Head of caudate nucleus (tissue), 42 donors: ENCODE measurements around the gene AMOTL1.
A peak's percentile ranks its signal among the peaks of the same experiment; 100 is the strongest.

Experiments used
- DNase-seq, 42 donors: peaks; one replicate each; pipeline versions ENCODE4 v3.0.0 to v3.0.0-alpha.2; 2020 to 2021; ENCODE audit warnings: mixed read lengths in 7 of 42
- intact Hi-C: fragments of 100-400 bp; cut with DNase I; formaldehyde crosslinking; loops from one replicate; pipeline ENCODE4 v1.15.0; 2022

The AMOTL1 gene

DNA sequence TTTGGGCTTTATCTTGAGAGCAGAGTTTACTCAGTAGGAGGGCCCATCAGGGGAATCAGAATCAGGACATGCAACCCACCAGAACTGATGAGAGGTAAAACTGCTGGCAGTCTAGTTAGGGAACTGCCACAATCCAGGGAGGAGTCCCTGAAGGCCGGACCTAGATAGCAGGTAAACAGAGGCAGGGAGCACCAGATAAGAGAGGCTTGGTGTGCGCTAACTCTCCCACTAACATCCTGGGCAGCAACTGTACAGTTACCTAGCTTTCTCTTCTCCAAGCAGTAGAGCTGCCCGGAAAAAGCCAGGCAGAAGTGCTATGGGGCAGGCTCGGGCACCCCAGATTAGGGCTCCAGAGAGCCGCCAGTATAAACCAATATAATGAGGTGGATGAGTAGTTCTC is 865 bp upstream of the AMOTL1 start:
- no peak for DNase-seq
- intact Hi-C loops = no loop called here

DNA sequence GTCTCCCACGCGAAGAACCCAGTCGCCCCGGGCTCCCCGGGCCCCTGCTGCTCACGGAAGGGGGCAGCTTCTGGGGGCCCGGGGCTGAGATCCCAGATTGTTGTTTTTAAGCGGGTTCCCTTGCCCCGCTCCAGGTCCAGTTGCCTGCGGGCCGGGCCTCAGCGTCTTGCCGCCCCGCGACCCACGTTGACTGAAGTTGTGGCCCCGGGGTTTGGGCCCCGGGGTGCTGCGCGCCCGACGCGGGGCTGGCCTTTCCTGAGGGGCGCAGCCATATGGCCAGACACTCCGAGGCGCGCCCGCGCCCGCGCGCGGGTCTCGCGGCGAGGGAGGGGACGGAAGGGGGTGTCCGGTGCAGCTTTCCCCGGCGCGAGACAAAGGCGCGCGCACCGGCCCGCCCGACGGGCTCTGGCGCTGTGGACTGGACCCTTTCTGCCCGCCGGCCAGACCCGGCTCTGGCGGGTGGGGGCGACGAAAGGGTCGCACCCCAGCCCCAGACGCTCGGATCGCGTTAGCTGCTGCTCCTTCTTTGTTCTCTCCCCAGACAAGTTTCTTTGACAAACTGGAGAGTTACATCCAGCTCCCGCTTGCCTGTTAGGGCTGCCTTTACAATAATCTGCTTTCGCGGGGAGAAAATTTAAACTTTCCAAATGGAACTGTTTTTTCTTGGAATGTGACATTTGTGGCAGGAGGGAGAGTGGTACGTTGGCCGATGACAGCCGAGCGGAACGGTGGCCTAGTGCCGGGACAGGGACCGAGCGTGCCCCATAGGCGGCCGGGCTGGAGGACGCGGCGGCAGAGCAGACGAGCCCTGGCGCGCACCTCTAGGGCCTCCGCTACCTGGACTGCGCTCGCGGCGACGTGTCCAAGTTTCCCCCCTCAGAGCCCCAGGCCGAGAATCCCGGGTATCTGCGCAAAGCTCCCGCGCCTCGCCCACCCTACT is 716 bp downstream of the AMOTL1 start:
- DNase-seq = peak in 27 of 42 donors; percentile 2 to 54 (median 28)
- intact Hi-C loops = no loop called here

- intact Hi-C loops = loop anchor here (10.0 kb wide), 1 partner anchor 65 kb away; no protein-coding TSS in a partner anchor
Observed at GRCh38 chr11:94769880-94770279, 1.7 kb downstream of the AMOTL1 start.

DNA sequence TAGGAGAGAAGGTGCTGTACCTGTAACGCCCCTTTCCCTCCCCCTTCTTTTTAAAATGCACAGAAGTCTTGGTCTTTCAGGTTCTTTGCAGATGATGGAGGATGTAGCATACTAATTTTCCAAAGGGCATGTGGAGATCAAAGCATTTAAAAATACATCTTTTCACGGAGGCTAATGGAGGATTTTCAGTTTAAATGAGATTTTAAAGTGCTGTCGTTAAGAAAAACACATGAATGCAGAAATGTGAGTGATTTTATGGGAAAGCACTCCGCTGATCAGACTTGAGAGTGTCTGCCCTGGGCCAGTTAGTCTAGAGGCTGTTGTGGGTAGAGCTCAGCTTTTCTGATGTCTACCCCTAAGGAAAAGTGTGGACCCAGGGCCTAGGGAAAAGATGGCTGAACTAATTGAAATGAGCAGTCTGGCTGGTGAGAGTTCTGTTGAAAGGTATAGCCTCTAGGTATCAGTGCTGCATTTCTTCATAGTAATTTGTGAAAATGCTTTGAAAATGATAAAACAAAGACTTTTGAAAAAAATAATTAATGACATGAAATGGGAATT is 2.5 kb downstream of the AMOTL1 start:
- intact Hi-C loops = loop anchor here (10.0 kb wide), 1 partner anchor 64 kb away; no protein-coding TSS in a partner anchor
- no peak for DNase-seq

More at GRCh38 chr11:94769880-94770279, 1.7 kb downstream of the AMOTL1 start:
- DNase-seq = no peak

DNA sequence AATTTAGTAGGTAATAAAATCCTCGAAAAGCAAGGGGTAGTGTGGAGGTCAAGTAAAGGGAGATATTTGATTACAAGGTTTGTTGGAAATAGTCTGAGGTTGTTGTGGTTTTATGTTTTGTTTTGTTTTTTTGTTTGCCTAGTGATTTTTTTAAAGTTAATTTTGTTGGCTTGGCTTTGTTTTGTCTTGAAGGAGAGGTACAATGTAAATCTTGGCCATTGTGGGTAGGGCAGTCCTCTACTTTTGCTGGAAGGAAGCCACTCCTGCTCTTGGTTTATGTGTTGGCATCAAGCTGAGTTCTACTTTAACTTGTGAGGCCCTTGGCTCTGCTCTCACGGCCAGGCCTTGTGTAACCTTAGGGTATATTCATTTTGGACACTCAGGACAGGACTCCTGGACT is 3.2 kb downstream of the AMOTL1 start:
- intact Hi-C loops = loop anchor here (10.0 kb wide), 1 partner anchor 63 kb away; no protein-coding TSS in a partner anchor
- DNase-seq = no peak

DNA sequence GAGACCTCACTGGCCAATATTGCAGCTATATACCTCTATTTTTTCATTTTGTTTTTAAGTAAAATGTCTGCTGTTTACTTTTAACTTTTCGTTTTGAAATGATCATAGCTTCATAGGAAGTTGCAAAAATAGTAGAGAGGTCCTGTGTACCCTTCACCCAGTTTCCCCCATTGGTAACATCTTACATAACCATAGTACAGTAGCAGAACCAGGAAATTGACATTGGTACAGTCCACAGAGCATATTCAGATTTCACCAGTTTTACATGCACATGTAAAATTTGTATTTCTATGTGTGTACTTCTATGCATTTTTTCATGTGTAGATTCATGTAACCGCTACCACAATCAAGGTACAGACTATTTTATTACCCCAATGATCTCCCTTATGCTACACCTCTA is 3.8 kb downstream of the AMOTL1 start:
- intact Hi-C loops = loop anchor here (10.0 kb wide), 1 partner anchor 63 kb away; no protein-coding TSS in a partner anchor

GRCh38 chr11:94773842-94774241 is 5.7 kb downstream of the AMOTL1 start:
- DNase-seq = no peak
- intact Hi-C loops = loop anchor here (10.0 kb wide), 1 partner anchor 61 kb away; no protein-coding TSS in a partner anchor

More for the DNA sequence above, 3.8 kb downstream of the AMOTL1 start:
- no peak for DNase-seq

DNA sequence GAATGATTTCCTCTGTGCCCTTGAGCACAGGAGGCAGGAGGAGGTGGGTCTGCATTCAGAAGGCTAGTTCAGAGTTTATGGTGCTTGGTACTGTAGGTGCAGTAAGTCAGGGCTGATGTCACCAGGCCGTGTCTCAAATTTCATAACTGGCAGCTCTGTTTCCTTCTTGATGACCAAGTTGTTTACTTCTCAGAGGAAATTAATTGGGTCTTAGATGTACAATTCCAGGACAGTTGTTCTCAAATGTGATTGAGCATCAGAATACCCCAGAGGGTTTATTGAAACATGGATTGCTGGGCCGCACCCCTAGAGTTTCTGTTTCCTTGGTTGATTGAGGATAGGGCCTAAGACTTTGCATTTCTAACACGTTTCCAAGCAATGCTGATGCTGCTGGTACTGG is 6.2 kb downstream of the AMOTL1 start:
- DNase-seq = no peak
- intact Hi-C loops = loop anchor here (10.0 kb wide), 1 partner anchor 60 kb away; no protein-coding TSS in a partner anchor

DNA sequence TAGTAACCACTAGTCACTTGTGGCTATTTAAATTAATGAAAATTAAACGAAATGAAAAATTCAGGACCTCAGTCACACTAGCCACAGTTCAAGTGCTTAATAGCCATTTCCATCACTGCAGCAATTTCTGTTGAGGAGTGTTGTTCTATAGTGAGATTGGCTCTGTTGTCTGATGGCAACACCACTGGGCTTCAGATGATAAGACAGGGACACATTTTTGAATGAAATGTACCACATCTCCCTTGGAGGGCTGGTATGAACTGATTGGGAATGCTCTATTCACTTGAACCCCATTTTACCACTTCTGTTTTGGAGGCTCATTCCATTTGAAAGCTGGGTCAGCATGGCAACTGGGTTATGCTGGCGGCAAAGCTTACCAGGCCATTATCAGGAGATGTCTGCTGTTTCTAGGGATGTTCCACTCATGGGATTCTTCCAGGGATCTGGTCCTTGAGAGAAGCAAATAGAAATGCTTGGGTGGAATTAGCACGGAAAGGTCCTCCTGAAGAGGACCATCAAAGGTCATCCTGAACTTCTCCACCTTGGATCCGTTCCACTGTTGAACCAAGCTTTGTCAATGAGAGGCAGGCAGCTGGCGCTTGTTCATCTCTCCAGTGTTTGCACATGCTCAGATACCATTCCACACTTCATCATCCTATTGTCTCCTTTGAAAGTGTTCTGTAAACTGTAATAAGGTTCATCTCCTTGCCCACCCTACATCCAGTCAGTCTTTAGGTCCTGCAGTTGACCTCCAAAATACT is 7.6 kb downstream of the AMOTL1 start:
- intact Hi-C loops = loop anchor here (10.0 kb wide), 1 partner anchor 59 kb away; no protein-coding TSS in a partner anchor
- DNase-seq = no peak

- intact Hi-C loops = loop anchor here (10.0 kb wide), 1 partner anchor 58 kb away; no protein-coding TSS in a partner anchor
- DNase-seq = no peak
Observed at GRCh38 chr11:94776351-94777321, 8.5 kb downstream of the AMOTL1 start.

DNA sequence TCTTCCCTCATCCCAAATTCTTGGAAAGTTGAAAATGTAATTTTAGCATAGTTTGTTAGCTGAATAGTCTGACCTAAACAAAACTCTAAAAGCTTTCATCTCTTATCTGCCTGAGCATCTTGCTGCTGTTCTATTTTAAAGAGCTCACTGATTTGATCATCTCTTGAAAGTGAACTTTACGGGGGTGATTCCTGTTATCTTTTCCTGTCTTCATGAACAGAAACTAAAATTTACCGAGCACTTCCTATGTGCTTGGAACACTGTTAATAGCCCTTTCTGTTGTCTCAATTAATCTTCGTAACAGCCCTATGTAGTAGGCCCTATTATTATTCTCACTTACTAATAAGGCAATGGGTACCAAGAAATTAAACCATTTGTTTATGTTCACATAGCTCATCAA is 12.3 kb downstream of the AMOTL1 start:
- DNase-seq = no peak
- intact Hi-C loops = loop anchor here (10.0 kb wide), 1 partner anchor 114 kb away; no protein-coding TSS in a partner anchor

GRCh38 chr11:94781837-94782236 is 13.7 kb downstream of the AMOTL1 start:
- DNase-seq = no peak
- intact Hi-C loops = loop anchor here (10.0 kb wide), 1 partner anchor 113 kb away; no protein-coding TSS in a partner anchor

DNA sequence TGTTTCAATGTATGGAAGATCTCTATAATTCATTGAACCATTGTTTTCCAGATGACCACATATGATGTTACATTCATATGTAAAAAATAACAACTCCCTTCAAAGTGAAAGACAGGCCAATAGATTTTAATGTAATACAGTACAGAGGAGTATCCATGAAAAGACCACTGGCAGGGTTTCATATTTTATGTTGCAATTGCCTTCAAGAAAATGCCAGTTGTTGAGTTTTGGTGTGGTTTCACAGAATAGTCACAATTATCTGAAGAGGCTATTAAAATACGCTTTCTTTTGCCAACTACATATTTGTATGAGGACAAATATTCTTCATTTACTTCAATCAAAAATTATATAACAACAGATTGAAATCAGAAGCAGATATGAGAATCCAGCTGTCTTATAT is 14.3 kb downstream of the AMOTL1 start:
- intact Hi-C loops = loop anchor here (10.0 kb wide), 1 partner anchor 112 kb away; no protein-coding TSS in a partner anchor
- DNase-seq = no peak

- intact Hi-C loops = loop anchor here (10.0 kb wide), 1 partner anchor 110 kb away; no protein-coding TSS in a partner anchor
- no peak for DNase-seq
Observed at GRCh38 chr11:94784884-94785283, 16.7 kb downstream of the AMOTL1 start.

- DNase-seq = no peak
- intact Hi-C loops = loop anchor here (10.0 kb wide), 1 partner anchor 109 kb away; no protein-coding TSS in a partner anchor
Observed at GRCh38 chr11:94785509-94785908, 17.4 kb downstream of the AMOTL1 start.

DNA sequence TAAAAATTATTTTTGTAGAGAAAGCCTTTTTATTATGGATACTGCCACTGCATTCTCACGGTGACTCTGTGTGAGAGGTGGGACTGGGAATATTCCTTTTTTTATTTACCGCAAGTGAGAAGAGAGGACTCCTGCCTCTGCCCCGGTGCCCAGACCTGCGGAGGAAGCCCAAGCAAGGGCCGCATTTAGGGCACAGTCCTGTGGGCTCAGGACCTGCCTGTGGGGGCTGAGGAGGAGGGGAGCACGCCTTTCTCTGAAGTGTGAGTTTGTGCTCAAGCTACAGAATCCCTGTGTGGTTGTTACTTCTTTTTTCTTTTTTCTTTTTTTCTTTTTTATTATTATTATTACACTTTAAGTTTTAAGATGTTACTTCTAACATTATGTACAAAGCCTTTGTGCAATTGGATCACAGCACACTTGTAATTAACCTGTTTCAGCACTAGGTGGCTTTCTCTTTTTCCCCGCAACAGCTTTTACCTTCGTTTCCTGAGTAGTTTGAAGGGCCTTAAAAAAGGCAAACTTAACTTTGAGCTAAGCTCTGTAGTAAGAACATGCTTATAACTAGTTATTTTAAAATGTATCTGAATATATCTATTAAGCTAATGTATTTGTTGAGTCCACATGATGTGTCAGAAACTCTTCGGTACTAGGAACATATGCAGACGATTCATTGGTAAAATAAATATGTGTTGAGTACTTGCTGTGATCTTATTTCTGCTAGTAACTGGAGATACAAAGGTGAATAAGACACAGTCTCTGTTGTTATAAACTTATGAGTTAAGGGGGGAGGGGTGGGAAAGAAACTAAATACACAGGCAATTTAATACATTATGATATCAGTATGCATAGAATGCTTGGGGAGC is 18.3 kb downstream of the AMOTL1 start:
- DNase-seq = peak in 2 of 42 donors; percentile 27 to 43
- intact Hi-C loops = loop anchor here (10.0 kb wide), 1 partner anchor 108 kb away; no protein-coding TSS in a partner anchor

DNA sequence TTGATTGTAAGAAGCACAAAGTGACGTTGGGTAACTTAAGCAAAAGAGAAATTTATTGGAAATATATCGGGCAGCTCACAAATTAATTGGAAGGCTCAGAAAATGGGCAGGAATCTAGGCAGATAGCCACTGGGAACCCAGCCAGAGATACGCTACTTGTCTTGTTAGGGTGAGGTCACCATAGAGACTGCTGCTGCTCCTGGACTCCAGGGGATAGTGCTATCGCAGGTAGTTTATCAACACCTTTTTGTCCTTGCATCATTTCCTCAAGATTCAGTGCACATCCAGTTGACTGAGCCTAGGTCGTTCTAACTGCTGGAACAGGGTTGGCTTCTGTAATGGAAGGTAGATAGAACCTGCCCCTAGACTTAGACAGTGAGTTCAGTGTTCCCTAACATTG is 19.6 kb downstream of the AMOTL1 start:
- intact Hi-C loops = loop anchor here (10.0 kb wide), 1 partner anchor 107 kb away; no protein-coding TSS in a partner anchor
- DNase-seq = no peak
